ENCODE results near the gene NRTN.

NRTN gene

DNA sequence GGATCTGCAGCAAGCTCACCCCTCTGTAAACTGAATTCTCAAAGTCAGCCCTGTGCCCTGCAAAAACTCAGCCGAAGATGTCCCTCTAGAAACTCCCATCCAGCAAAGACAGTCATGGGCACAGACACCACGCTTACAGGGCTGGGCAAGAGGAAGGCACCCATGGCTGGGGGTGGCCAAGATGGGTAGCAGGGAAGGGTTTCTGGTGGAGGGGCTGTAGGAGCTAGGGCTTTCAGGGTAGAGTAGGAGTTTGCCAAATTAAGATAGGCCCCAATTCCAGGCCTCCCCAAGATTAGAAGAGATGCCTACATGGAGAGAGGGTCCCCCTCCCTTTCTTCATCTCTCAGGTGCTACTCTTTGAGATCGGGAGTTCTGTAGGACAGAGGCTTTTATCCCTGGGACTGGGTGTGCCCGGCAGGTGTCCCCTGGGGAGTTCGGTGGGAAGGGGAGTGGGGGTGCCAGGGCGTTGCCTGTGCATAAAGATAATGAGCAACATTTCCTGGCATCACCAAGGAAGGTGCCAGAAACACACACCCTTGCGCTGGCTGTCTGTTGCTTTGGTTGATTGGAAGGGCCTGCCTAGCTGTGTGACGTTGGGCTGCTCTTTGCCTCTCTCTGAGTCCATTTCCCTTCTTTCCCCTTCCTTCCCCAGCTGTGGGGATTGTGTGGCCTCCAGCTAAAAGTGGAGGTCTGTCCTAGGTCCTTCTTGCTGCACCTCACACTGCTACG is 9.4 kb downstream of the NRTN start:
- no peak for DNase-seq (ENCODE audit: low read depth, low spot score)

DNA sequence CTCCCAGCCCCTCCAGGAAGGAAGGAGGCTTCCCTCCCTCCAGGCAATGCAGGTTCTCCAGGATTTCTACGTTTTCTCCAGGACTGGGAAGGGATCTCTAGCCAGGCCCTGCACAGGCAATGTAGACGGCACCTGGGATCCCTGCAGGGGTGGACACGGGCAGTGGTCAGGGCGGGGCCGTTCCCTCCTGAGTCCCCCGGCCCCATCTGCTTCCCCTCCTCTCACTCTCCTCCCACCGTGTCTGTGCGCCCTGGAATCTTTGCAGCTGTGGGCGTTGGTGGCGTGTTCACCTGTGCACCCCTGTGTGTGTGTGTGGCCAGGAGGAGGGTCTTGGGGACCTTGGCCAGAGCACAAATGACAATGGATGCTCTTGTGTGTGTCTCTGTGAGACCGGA is 10.0 kb downstream of the NRTN start:
- DNase-seq (ENCODE audit: low read depth, low spot score) = no peak

DNA sequence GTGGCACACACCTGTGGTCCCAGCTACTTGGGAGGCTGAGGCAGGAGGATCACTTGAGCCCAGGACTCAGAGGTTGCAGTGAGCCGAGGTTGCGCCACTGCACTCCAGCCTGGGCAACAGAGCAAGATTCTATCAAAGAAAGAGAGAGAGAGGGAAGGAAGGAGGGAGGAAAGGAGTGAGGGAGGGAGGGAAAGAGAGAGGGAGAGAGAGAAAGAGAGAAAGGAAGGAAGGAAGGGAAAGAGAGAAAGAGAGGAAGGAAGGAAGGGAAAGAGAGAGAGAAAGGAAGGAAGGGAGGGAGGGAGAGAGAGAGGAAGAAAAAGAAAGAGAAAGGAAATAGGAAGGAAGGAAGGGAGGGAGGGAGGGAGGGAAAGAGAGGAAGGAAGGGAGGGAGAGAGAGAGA is 12.4 kb downstream of the NRTN start:
- DNase-seq (ENCODE audit: low read depth, low spot score) = no peak

DNA sequence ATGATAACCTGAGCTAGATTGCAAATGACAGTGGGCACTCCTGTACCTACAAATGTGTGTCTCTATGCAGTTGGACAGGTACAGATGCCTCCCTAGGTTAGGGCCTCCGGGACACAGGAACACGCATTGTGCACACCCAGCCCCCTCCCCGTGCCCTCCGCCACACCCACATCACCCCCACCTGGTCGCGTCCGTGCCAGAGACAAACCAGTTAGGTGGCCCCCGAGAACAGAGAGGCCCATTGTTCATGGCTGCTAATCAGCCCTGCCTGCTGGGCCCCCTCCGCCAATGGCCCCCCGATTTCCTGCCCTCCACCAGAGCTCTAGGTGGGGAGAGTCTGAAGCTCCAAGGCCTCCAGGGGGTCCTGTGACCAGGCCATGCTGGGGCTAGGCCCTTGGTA is 13.7 kb downstream of the NRTN start:
- no peak for DNase-seq (ENCODE audit: low read depth, low spot score)

DNA sequence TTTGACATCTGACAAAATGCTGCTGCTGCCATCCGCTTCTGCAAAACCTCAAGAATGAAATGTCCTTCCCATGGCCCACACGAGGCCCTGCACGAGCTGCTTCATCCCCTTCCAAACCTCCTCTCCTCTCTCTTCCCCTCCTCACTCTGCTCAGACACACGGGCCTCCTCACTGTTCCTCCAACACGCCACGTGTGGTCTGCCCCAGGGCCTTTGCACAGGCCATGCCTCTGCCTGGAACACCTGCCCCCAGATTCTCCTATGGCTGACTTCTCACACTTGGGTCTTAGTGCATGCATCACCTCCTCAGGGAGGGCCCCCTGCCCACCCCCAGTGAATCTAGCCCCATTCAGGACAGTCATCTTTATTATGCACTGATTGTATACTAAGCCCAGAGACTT is 15.9 kb downstream of the NRTN start:
- DNase-seq (ENCODE audit: low read depth, low spot score) = no peak

DNA sequence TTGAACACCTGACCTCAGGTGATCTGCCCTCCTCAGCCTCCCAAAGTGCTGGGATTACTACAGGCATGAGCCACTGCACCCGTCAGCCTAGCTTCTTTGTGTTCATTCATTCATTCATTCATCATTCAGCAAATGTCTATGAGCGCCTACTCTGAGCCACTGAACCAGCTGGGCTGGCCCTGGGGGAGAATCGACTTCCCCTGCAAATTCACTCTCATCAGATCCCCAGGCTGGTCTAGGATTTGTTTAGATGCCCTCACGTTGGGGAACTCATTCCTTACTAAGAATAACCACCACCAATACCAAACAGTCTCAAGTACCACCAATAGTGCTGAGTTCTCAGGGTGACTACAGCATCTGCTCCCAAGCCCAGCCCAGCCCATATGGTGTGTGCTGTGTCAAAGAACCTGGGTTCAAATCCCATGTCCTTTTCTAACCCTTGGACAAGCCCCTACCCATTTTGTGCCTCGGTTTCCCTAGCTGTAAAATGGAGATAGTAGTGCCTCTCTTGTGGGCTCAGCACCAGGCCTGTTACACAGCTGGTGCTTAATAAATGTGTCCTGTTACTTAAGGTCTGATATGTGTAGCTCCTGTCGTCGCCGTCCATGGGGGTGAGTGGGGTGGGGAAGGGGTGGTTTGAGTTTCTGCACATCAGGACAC is 16.8 kb downstream of the NRTN start:
- DNase-seq (ENCODE audit: low read depth, low spot score) = no peak

DNA sequence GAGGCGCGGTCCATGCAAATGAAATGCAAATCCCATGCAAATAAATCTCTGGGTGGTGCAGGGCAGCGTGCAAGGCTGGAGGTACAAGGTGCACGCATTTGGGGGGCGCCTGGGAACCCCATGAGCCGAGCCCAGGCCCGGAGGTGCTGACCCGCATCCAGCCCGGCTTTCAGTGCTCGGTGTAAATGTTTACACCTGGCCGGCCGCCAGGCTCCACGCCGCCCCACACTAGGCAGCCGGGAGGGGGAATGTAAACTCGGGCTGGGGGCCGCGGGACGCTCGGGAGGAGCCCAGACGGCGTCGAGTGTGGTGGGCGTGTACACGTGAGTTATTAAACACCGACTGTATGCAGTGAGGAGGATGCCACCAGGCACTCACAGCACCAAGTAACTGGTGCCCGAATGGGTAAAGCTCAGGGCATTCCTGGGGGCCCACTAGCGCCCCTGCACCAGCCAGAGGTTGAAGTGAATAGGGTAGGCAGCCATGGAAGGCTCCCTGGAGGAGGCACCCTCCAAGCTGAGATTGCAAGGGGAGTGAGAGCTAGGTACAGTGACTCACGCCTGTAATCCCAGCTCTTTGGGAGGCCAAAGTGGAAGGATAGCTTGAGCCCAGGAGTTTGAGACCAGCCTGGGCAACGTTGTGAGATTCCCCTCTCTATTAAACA is 17.4 kb downstream of the NRTN start:
- DNase-seq (ENCODE audit: low read depth, low spot score) = no peak

DNA sequence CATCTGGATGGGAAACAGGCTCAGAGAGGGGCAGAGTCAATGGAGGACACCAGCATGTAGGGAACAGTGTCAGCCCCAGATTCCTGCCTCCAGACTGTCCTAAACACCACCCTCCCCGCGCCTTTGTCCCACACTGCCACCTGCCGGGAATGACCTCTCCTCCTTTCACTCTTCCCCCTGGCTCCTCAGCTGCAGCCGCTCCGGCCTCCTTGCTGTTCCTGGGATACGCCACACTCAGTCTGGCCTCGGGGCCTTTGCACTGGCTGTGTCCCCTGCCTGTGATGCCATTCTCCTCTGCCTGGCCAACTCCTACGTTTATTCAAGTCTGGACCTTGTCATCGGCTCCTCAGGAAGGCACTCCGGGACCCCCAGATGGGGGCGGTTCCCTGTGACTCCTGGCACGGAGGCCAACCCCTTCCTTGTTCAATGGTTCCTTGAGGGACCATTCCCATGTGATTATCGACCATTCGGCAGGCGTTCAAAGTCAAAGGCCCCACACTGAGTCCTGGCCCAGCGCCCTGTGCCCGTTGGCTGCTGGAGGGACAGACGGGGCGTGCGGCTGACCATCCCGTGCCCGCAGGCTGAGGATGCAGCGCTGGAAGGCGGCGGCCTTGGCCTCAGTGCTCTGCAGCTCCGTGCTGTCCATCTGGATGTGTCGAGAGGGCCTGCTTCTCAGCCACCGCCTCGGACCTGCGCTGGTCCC is 18.9 kb downstream of the NRTN start:
- no peak for DNase-seq (ENCODE audit: low read depth, low spot score)

DNA sequence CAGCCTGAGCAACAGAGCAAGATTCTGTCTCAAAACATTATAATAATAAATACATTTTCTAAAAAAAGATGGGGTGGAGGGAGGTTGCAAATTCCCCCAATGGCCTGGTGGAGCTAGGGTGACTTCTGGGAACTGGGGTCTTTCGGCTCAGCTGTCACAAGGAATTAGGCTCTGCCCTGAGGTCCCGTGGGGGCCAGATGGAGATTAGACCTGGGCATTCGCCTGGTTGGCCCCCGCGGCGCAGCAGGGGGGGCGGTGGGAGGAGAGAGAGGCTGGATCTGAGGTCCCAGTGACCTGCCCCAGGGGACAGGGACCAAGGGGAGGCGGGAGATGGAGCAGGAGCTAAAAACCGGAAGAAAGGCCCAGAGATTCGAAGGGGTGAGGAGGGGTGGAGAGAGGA is 19.9 kb downstream of the NRTN start:
- no peak for DNase-seq (ENCODE audit: low read depth, low spot score)

DNA sequence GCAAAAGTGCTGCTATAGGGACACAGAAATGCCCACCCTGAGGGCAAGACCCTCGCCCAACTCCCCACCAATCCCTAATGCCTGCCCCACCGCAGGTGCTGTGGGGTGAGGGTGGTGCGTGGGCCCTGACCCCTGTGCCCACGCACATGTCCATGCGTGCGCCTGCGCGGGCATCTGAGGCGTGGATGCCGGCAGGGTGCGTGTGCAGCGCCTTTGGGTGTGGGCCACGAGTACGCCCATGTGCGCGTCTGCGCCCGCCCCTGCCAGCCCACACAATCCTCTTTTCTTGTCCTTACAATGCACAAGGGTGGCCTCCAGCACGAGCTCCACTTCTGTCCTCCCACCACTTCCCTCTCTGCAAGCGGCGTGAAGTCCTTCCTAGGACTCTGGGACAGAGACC is 20.3 kb downstream of the NRTN start:
- no peak for DNase-seq (ENCODE audit: low read depth, low spot score)

DNA sequence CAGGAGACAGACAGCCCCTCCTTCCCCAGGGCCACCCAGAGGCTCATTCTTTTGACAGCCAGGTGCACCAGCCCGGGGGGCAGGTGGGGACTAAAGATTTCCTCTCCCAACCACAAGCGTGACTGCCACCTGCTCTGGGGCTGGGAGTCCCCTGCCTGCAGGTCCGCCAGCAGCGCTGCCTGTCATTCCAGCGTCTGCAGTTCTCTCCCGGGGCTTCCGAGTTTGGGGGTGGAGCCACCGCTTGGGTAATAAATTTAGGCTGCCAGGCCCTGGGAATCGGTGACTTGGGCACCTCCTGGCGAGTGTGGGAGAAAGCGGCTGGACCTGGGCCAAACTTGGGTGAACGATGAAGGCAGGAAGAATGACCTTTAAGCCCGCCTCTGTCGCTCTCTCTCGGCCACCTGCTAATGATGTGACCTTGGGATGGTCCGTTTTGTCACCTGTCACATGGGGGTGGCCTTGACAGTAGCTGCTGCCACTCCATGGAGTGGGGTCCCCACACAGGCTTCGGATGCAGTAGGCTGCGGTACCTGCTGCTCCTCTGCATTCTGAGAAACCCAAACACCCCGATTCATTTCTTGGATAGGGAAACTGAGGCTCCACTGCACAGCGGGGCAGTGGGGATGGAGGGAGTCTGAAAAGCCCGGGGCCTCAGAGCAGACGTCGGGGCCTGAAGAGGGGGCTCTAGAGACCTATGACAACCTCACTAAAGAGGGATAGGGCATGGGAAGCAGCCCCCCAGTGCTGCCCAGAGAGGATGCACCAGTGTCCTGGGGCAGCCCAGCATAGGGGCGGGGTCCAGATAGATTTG is 21.9 kb downstream of the NRTN start:
- DNase-seq (ENCODE audit: low read depth, low spot score) = no peak

DNA sequence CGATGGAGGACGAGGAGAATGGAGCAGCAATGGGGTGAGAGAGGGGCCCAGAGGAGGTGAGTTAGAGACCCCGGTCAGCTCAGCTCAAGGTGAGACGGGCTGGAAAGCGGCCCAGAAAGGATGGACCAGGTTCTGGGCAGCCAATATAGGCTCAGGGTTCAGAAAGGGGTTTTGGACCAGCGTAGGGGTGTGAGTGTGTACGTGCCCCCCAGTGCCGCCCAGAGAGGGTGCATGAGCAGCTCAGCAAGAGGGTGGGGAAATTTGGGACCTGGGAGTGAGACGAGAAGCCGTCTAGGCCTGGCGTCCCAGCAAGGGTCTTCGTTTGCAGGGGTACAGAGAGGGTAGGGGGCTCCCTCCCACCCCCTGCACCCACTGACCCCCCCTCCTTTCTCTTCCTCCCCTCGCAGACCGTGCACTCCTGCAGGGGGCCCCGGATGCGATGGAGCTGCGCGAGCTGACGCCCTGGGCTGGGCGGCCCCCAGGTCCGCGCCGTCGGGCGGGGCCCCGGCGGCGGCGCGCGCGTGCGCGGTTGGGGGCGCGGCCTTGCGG is 22.5 kb downstream of the NRTN start:
- DNase-seq (ENCODE audit: low read depth, low spot score) = no peak

DNA sequence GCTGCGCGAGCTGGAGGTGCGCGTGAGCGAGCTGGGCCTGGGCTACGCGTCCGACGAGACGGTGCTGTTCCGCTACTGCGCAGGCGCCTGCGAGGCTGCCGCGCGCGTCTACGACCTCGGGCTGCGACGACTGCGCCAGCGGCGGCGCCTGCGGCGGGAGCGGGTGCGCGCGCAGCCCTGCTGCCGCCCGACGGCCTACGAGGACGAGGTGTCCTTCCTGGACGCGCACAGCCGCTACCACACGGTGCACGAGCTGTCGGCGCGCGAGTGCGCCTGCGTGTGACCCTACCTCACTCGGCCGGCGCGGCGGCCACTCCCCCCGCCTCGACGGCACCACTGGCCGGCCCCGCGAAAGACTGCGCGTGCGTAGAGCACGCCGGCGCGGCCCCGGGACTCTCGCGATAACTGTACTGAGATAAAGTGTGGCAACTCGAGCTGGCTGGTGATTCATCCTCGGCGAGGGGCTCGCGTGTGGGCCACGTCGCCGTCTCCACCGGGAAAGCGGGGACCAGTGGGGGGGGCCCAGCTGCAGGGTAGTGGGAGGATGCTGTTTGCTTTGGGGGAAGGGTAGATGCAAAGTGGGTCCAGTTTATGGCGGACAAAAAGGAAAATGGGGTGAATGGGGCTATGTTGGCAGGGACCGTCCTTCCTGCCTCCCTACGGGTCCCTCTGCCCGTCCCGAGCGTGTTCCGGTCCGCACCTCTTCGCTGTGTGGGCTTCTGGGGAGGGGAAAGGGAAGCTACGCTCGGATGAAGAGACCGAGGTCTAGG is 23.2 kb downstream of the NRTN start:
- DNase-seq (ENCODE audit: low read depth, low spot score) = peak; percentile 86

DNA sequence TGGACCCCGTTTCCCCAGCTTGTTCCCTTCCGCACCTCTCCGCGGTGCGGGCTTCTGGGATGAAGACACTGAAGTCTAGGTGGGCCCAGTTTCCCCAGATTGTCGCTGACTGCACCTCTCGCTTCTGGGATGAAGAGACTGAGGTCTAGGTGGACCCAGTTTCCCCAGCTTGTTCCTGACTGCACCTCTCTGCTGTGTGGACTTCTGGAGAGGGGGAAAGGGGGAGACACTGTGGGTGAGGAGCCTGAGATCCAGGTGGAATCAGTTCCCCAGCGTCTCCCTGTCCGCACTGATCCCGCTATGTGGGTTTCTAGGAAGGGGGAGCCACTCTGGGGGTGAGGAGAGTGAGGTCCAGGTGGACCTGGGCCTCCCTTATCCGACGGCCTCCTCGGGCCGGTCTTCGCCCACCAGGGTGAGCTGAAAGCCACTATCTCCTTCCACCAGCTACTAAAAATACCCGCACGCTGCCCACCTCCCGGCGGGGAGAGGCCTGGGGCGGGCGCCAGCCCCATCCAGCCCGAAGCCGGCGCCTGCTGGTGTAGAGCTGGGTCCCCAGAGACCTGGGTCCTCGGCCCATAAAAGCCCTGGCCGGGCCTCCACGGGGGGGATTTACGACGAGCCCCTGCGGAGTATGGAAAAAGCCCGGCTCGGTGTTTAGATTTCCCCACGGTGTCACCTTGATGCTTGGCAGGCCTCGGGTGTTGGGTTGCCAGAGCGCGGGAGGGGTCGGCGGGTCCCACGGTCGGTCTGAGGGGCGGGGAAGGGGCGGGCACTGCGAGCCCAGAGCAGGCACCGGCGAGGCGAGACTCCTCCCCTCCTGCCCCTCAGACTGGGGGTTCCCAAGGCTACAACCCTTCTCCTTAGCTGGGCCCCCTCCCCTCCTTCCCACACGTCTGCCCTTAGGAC is 24.0 kb downstream of the NRTN start:
- no peak for DNase-seq (ENCODE audit: low read depth, low spot score)

DNA sequence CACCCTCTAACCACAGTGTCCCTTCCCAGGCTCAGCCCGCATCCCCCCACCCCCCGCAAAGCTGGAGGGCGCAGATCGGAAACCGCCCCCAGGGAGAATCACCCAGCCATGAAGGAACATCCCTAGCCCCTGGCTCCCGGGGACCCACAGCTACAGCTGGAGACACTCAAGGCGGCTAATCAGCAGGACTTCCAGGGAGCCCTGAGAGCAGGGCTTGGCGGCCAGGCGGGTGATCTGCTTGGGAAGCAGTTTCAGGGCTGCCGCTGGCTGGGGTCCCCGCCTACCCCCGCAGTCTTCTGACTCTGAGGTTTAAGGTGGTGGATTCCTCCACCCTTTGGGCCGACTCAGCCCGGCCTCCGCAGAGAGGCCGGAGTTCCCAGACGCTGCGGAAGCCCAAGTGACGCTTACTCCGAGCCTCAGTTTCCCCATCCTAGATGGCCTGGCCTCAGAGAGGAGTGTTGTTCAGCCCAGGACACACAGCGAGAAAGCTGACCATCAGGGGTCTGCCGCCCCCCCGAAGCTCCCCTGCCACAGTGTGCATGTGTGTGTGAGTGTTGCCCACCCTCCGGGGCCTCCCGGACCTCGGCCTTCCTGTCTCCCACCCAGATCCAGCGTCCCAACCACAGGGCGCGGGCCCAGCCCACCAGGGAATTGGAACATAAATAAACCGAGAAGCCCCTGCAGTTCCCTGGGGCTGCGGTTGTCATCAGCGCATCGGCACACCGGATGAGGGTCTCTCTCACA is 24.9 kb downstream of the NRTN start:
- no peak for DNase-seq (ENCODE audit: low read depth, low spot score)

DNA sequence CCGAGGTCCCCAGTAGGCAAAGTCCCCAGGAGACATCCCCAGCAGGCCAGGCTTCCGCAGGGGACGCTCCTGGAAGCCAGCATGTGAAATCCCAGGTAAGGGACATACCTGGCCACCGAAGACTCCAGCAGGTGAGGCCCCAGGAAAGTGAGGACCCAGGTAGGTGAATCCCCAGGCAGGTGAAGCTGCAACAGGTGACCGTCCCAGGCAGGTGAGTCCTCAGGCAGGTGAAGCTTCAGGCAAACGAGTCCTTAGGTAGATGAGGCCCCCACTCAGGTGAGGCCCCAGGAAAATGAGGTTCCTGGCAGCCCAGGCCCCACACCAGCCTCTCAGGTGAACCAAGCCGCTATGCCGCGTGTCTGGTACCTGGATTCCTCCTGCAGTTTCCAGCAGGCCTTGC is 26.3 kb downstream of the NRTN start:
- no peak for DNase-seq (ENCODE audit: low read depth, low spot score)

DNA sequence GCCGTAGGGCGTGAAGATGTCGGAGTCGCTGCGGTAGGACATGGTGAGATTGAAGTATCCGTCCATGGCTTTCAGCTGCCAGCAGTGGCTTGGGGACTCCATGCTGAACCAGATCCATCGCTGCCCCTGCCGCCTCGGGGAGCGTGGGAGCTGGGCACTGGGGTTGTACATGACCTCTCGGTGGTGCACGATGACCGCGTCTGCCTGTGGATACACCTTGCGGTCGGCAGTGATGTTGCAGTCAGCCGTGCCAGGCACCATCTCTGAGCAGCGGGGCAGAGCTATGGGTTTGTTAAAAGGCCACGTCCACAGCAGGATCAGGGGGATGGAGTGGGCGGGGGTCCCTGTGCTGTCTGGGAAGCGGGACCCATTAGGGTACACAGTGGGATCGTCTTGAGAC is 27.2 kb downstream of the NRTN start:
- no peak for DNase-seq (ENCODE audit: low read depth, low spot score)

DNA sequence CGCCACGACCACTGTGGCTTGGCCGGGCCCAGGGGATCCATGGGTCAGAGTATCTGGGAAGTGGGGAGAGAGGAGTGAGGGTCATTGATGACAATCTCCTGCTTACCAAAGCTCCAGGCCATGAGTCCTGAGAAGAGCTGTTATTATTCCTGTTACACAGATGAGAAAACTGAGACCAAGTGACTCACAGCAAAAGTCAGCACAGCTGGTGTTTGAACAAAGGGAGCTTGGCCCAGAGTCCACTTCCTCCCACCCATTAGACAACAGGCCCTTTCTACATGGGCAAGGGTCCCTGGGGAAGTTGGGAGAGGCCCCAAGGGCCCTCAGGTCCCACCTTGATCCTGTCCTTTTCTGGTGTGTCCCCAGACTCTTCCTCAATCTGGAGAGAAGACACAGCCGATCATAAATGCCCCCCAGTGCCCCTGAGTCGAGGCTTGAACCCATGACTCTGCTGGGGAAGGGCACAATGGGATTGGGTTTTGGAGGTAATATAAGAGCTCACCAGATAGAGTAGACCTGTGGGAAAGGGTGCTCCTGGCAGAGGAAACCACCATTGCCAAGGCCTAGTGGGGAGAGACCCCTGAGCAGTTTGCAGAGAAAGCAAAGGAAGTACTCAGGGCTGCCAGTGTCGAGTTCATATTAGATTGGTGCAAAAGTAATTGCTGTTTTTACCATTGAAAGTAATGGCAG is 27.8 kb downstream of the NRTN start:
- DNase-seq (ENCODE audit: low read depth, low spot score) = no peak

Data from activated naive CD8-positive, alpha-beta T cell treated with anti-CD3 and anti-CD28 coated beads, Interleukin-2, amount 50 U/mL, for 16 hours (primary cell).